Measurements from ENCODE around the gene CEP63. TPM values are rescaled to one million over a fixed set of nuclear protein-coding genes. Genes with fewer than 3 reads are reported as not detected.
"Not testable (repeated sequence)": the region's sequence is repeated elsewhere in the genome, so short reads cannot be mapped to it uniquely, and the experiment has no call there.

The CEP63 gene
- total RNA-seq, 1 donor from 2014 or later: 25.3 TPM

DNA sequence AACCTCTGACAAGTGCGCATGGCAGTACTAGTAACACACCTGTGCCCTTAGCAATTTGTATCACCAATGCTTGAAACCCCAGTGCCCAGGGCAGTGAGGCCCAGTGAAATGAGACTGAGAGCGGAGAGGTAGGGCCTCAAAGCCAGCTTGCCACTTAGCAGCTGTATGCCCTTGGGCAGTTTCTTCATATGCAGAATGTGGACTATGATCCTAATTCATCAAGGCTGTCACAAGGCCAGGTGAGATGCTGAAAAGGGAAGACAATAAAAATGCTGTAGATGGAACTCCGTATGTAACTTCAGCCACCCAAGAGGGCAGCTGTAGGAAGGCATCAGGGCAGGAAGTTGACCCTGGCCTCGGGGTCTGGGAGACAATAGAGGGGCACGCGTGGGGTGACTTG, 90.6 kb downstream of the CEP63 start:
- DNase-seq (ENCODE audit: low spot score): no peak

DNA sequence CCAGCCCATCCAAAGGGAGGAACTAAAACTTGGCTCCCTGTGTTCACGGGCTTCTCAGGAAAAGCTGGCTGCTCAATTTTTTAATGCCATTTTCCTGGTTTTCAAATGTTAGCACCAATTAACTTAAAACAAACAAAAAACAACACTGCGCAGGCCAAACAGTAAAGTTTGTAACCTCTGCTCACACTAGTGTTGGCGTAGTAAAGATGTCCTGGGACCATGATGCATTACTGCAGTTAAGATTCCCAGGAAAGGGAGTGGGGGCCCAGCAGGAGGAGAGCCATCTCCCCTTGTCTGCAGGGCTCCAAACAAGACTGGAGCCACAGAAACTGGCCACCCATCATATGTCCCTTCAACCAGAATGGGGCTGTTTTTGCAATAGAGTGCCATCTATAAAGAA, 91.0 kb downstream of the CEP63 start:
- no peak for DNase-seq (ENCODE audit: low spot score)

DNA sequence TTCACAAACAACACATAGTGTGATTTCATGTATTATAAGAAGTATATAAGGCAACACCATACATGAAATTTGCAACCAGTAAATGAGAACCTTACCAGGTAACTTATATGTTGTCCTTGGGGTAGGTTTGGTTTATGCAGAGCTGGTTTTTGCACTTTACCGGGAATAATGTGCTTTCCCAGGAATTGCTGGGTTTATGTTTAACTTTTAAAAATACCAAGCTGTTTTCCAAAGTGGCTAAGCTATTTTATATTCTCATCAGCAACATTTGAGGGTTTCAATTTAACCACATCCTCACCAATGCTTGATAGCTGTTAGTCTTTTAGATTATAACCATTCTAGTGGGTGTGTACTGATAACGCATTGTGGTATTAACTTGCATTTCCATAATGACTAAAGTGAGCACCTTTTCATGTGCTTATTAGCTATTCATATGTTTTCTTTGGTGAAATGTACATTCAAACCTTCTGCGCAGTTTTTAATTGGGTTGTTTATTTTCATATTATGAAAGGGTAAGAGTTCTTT, 93.3 kb downstream of the CEP63 start:
- no peak for DNase-seq (ENCODE audit: low spot score)

DNA sequence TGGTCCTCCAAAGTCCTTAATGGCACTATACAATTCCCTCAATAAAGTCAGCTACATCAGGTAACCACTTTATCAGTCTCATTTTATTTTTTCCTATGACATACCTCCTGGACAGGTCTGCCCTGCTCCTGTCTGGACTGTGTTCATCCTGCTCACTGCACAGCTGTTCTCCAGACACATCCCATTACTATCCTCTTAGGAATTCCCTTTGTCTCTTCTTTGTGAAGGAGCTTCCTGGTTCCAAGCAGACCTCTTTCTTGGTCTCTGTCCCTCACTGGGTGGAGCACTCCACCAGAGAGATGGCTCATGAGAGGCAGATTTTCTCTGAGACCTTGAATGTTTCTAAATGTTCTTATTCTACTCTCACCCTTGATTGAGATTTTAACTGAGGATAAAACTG, 104.9 kb downstream of the CEP63 start:
- DNase-seq (ENCODE audit: low spot score): no peak

DNA sequence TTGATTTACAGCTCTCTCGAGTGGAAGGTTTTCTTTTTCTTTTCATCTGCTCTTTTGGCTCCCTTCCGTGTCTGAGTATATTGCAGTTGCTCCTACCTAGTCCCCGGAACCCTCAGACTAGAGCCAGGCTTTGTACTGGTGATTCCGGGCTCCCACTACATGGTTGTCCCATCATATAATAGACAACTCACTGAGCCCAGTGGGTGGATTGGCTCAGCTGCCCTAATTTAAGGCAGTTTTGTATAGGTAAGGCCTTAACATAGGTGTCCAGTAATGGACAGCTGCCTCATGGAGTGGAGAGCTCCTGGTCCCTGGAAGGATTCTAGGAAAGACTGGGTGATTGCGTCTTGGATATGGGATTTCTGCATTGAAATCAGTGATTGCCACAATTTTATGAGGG, 106.9 kb downstream of the CEP63 start:
- no peak for DNase-seq (ENCODE audit: low spot score)

DNA sequence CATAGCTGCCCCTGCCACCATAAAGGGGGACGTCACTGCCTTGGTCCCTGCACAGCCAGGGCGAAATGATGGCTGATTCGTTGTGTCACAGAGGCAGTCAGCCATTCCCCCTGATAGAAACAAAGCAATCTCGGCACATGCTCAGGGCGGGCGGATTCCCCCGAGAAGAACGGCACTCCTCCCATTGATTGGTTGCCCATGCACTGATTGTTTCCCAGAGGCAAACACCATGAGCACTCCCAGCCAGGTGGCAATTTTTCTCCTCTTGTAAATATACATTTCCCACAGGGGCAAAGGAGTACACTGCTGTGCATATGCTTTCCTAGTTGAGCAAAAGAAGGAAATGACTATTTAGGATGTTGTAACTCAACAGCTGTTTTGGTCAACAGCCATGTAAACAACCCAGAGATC, 108.5 kb downstream of the CEP63 start:
- no peak for DNase-seq (ENCODE audit: low spot score)

DNA sequence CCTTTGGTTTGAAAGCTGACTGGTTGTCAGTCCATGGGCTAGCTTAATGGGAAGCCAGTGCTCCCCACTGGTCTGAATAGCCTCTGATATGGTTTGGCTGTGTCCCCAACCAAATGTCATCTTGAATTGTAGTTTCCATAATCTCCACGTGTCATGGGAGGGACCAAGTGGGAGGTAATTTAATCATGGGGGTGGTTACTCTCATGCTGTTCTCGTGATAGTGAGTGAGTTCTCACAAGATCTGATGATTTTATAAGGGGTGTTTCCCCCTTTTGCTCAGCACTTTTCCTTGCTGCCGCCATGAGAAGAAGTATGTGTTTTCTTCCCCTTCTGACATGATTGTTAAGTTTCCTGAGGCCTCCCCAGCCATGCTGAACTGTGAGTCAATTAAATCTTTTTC, 109.1 kb downstream of the CEP63 start:
- DNase-seq (ENCODE audit: low spot score): not testable (repeated sequence)

DNA sequence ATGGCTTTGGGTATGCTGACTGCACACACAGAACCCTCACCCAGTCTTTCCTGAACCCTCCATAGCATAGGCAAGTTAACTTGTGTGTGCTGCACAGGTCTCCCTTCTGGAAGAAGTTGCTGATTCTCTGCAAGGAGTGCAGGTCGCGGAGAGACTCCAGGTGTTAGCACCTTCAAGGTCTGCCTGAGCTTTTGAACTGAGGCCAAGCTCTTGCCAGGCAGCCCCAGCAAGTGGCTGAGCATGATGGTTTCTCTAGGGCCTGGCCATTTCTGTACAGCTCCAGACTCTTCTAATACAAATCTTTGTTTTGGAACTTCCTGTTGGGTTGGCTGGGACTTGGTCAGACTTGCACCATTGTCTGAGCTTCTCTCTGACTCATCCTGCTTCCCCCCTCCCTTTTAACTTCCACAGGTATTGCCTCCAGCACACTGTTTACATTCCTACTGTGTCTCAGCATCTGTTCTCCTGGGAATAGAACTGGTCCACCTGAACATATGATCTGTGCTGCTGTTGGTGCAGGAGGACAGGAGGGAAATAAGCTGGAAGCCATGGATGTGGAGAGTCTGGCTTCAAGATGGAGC, 111.6 kb downstream of the CEP63 start:
- DNase-seq (ENCODE audit: low spot score): no peak

DNA sequence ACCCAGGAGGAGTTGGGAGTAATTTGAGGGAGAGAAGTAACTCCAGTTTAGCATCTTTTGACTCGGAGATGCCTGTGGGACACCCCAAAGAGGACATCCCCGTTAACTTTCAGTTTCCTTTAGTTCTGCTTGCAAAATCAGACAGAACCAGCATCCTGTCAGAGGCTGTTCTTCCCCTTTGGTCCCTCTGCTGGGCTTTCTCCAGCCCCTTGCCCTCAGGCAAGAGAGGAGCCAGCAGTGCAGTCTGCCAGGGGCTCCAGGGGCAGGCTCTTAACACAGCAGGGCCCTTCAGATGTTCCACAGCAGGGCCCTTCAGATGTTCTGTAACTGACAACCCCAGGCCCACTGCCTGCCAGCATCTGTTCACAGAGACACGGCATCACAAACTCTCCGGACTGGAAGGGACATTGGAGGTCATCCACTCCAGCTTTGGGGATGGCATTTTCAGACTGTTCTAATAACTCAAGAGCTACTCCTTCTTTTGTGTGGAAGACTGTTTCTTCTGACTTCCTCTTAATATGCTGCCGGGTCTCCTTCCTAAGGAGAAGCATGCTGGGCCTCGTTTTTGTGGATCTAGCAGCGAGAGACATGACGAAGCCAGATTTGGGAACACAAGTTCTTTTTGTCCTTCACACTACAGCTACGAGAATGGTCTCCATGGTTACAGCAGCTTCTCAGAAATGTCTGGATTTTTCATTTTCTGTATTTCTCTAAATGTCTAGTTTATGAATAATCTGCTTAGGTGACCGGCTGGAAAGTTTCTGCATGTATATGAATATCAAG, 113.1 kb downstream of the CEP63 start:
- DNase-seq (ENCODE audit: low spot score): no peak

DNA sequence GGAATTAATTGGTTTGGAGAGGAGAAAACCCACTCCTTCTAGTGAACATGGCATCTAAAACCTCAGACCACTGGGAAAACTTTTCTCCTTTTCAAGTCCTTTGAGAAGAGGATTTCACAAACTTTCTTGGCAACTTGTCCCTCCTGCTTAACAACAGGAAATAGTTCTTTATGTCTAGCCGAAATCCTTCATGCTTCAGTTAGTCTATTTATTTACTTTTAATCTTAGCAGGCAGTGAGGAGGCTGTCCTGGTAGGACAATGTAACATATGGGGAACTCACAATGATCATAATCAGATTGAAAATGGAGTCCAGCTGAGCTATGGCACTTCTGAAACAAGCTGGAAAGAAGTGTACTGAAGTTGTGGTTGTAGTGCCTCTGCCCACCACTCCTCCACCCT, 114.3 kb downstream of the CEP63 start:
- DNase-seq (ENCODE audit: low spot score): no peak

DNA sequence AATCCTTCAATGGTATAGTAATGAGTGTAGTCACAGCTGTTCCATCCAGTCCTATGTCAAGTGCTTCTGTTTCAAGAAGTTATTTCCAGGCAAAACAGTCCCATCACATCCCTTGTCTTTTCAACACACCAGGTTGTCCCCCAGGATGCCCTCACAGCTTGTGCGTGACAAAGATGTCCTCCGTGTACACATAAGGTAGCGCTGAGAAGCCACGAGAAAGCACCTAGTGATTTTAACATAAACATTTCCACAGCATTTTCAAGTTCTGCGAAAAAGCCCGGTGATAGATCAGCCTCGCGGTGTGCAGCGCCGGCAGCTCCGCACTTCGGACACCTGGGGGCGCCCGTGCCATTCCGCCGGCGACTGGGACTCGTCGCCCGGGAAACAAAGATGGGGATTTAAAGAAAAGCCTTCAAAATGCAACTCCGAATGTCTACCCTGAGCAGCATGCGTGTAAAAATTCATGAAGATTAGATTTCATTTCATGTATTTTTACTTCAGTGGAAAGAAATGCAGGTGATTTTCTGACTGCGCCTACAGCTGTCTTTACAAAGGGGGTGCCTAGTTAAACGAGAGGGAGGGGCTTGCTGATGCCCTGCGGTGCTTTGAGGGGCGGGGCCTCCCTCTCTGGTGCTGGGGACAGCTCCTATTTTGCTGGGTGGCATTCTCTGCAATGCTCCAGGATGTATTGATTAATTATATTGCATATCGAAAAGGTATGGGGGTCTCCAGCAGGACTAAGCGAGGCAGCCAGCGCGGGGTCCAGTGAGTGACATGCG, 115.0 kb downstream of the CEP63 start:
- DNase-seq (ENCODE audit: low spot score): peak; percentile 81

DNA sequence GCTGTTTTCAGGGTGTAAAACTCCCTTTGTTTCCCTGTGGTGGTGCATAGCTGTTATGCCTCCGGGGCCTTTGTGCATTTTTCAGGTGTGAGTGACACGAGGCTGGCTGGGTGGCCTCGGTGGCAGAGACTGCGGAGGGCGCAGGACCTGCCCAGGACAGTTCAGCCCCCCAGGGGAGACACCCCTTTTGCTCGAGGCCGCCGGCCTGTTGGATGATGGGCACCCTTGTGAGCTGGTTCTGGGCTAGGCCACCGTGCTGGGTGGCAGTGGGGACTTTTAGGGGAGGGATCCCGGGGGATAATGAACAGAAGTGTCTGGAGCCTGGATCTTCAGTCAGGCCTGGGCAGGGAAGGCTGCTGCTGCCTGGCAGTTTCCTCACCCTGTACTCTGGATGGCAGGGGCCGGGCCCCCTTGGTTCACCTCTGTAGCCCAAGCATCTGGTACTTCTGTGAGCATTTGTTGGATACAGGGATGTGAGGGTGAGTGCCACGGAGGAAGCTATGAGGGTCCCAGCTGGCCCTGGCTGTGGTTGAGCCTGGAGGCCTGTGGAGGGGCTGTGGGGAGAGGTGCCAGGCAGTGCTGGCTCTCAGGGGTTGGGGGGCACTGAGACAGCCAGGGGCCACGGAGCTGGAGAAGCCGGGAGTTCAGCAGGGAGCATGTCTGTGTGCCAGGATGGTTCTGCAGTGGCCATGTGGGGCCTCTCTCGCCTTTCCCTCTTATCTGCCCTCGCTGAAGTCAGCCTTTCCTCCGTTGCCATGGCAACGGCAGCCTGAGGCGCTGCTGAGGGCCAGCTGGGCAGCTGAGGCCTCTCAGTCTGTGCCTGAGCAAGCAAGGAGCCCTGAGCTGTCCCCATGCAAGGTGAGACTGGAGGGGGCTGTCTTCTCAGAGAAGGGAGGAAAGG, 115.9 kb downstream of the CEP63 start:
- peak; percentile 80 for DNase-seq (ENCODE audit: low spot score)

DNA sequence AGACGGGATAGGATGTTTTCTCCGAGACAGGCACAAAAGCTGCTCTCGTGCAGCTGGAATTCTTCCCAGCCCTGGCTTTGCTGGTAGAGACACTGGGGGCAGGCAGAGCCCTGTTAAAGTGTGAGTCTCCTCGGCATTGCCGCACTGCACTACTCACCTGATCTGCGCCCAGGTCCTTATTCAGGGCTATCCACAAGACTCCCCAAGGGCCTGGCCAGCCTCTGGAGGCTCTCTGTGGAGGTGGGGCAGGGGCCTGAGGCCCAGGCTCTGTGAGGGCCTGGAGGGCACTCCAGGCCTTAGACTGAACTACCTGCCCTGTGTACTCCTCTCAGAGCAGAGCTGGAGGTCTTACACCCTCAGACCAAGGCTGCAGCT, 116.6 kb downstream of the CEP63 start:
- no peak for DNase-seq (ENCODE audit: low spot score)

DNA sequence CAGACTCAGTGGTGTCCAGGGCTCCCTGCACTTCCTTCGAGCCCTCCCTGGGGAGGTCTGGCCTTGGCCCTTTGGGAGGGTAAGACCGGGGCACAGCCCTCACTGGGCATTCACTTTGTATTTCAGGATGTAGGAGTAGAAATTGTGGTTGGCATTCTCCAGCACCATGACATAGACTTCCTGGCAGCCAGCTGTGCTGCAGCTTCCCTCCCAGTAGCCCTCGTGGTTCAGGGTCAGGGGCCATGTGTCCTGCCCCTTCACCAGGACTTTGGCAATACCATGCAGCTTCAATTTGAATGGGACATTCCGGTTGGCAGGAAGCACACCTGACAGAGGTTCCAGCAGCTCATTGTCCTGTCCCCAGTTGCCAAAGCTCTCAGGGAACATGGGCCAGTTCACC, 117.6 kb downstream of the CEP63 start:
- no peak for DNase-seq (ENCODE audit: low spot score)

DNA sequence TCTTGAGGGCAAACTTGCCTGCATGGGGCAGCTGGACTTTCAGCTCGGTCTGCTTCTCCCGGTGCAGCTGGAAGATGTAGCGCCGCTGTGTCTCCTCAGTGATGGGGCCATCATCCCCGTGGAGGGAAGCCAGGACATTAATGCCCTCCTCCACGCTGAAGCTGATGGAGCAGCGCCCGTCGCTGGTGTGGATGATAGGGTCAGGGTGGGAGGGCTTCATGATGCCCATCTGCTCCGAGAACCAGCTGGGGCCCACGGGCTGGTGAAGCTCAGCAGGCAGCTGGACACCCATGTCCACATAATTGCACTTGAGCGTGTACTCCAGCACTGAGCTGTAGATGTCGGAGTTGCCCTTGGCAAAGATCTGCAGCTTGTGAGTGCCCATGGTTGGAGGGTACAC, 118.1 kb downstream of the CEP63 start:
- DNase-seq (ENCODE audit: low spot score): no peak

DNA sequence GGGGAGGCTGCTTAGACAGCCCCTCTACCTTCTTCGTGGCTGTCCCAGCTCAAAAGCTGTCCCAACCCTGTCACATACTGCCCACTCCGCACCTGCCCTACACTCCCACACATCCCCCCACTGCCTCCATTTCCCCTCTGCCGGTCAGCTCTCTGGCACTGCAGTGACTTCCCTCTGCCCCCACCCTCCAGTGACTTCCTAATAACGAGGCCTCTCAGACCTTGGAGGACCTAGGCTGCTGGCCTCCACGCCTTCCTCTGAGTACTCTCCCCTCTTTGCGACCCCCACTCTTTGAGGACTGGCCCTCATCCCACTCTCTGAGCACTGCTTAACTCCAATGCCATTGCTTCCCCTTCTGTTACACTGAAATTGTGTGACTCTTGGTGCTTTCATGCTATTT, 119.7 kb downstream of the CEP63 start:
- no peak for DNase-seq (ENCODE audit: low spot score)

DNA sequence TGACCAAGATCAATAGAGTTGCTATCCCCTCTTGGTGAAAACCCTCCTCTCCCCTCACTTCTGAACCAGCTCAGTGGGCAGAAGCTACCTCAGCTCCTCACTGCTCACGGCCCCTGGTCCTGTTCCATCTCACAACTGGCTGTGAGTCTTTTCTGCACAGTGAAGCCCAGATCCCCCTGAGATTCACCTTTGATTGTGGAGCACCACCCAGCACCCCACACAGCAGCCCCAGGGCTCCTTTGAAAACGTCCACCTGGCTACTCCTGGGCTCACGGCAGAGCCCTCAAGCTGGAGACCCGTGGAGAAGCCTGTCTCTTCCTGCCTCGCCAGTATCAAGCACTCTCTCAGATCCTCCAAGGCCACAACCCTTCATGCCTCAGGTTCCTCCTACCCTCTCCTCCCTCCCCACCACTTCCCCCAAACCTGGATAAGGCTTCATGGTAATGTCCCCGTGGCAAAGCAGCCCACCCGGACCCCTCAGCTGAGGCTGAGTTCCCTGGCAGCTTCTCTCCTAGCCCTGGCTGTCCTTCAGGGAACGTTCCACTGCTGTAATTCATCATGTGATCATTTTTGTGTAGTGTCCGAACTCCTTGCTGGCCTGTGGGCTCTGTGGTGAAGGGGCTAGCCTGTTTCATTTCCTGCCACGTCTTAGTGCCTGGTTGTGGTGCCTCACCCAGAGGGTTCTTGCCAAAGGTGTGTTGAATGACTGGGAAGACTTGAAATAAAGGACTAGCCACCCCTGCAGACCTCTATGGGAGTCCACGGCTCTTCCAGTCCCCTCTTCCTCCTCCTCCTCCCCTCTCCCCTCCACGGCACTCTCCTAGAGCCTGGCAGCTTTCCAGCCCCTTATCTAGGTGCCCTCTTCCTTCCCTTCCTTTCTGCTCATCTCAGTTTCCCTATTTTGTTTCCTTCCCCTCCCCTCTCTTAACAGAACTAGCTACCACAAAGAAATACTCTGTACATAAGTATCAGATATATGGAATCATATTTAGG, 120.5 kb downstream of the CEP63 start:
- no peak for DNase-seq (ENCODE audit: low spot score)

DNA sequence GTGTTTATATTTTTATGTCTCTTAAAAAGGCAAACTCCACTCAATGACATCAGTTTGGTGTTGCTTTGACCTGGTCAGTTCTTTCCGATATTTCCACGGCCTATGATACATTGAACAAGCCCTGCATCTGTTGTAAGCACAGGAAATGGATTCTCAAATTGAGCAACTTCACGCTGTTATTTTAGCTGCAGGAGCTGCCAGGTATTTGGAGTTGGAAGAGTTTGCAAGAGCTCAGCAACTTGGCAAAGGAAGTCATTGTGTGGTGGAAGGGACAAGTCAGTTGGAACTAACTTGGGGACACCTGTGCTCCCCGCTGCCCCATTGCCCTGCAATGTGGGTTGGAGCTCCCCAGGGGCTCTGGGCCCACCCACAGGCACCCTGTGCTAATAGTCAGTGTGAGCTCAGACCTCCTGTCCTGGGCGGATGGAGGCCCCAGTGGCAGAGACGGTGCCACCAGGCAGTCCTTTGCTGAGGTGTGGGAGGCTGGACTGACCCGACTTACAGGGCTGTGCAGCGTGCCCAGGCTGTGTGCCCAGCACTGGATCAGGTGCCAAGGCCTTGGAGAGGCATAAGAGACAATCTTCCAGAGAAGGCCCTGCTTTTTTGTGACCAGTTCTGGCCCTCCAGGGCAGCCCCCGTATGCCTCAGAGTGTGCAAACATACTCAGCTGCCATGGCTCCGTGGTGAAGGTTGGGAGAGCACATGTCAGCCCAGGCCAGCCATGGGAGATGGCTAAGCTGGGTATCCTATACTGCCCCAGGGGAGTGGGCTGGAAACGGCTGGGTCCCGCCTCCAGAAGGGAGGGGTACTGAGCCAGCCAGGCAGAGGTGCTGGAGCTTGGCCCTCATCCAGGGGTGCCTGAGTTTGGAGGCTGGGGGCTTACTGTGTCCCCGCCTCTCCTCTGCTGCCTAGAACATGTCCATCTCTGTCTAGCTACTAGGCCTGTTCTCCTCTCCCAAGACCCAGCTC, 121.5 kb downstream of the CEP63 start:
- DNase-seq (ENCODE audit: low spot score): no peak
